Measurements from ENCODE around the gene PPP1R15B. TPM values are rescaled to one million over a fixed set of nuclear protein-coding genes. Genes with fewer than 3 reads are reported as not detected.

PPP1R15B gene
- total RNA-seq, 2 experiments from 2014 or later = 64.7 to 66.0 TPM

DNA sequence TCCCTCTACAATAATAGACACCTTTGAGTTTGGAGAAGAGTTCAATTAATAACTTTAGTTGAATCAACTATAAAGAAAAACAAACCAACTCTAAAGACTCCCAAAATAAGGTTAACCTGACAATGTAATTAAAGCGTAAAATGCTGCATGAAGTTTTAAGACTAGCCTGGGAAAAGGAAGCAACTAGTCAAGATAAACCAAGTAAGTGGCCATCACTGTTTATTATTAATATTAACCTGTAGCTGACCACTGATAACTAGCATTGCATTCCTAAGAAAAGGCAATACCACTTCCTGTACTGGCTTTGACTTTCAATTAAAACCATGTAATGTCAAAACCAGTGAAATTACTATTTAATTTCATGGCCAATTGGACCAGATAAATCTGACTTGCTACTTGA, 3.0 kb downstream of the PPP1R15B start:
- H3K4me1 Mint-ChIP-seq (ENCODE audit: low read depth) = peaks cover 29% of the 10 kb centered on the region
- H3K27ac Mint-ChIP-seq = peak overlapping the region; percentile 66
- ATAC-seq (no peak), DNase-seq (no peak)
- H3K36me3 Mint-ChIP-seq (ENCODE audit: low read depth) = peaks cover 67% of the 10 kb centered on the region
- H3K9me3 Mint-ChIP-seq (ENCODE audit: insufficient read depth) = no peaks in the 10 kb centered on the region
- POLR2A ChIA-PET = interaction anchor here (0.9 to 2.1 kb wide), 2 partner anchors 16 to 108 kb away, joined by 3 to 6 read pairs; partner anchors contain the start of gene MDM4
- CTCF ChIA-PET = interaction anchor here (1.3 to 7.3 kb wide), 7 partner anchors 10 to 398 kb away, joined by 4 to 133 read pairs (median 6); partner anchors contain the start of gene PIK3C2B
- no peaks in the 10 kb centered on the region for H3K27me3 Mint-ChIP-seq (ENCODE audit: low read depth)
- peak overlapping the region; percentile 99 for H3K4me3 Mint-ChIP-seq

DNA sequence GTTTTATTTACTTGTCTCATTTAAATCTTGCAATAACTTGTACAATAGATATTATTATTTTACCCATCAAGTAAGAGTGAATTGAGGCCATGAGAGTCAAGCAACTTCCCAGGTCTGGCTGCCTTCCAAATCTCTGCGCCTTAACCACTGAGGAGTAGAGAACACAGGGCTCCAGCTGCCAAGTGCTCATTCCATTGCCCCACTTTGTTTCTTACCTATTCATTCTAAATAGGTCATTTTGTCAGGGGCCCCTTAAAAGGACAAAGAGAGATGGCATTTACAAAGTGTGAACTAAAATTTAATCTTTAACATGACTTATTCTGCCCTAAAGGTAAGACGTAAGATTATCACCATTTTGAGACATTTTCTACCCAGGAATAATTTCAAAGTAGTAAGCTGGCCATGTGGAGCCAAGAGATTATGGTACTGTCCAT, 3.5 kb downstream of the PPP1R15B start:
- ATAC-seq = no peak
- POLR2A ChIA-PET = interaction anchor here (0.6 to 2.1 kb wide), 4 partner anchors 16 to 1367 kb away, joined by 3 to 6 read pairs (median 3); partner anchors contain the start of genes MDM4 and RAB29
- CTCF ChIA-PET = interaction anchor here (0.6 to 7.3 kb wide), 12 partner anchors 9 to 399 kb away, joined by 3 to 133 read pairs (median 4); no protein-coding TSS in a partner anchor
- DNase-seq = no peak
- Mint-ChIP-seq H3K9me3 (ENCODE audit: insufficient read depth) (no peaks in the 10 kb centered on the region), H3K4me1 (ENCODE audit: low read depth) (peaks cover 29% of the 10 kb centered on the region), H3K27me3 (ENCODE audit: low read depth) (no peaks in the 10 kb centered on the region), H3K27ac (peak overlapping the region; percentile 66), H3K4me3 (peak overlapping the region; percentile 99), H3K36me3 (ENCODE audit: low read depth) (peaks cover 68% of the 10 kb centered on the region)

- Mint-ChIP-seq H3K9me3 (ENCODE audit: insufficient read depth) (no peaks in the 10 kb centered on the region), H3K27ac (no peak overlapping the region), H3K27me3 (ENCODE audit: low read depth) (no peaks in the 10 kb centered on the region), H3K36me3 (ENCODE audit: low read depth) (peaks cover 64% of the 10 kb centered on the region), H3K4me3 (peak overlapping the region; percentile 99), H3K4me1 (ENCODE audit: low read depth) (peaks cover 26% of the 10 kb centered on the region)
- no peak for ATAC-seq
- DNase-seq = peak; percentile 21
- CTCF ChIA-PET = interaction anchor here (0.6 to 7.3 kb wide), 11 partner anchors 9 to 399 kb away, joined by 3 to 133 read pairs (median 4); no protein-coding TSS in a partner anchor
- POLR2A ChIA-PET = interaction anchor here (0.6 to 2.1 kb wide), 5 partner anchors 14 to 1368 kb away, joined by 3 to 6 read pairs (median 3); partner anchors contain the start of genes MDM4 and RAB29
These were observed 4.2 kb downstream of the PPP1R15B start for GRCh38 chr1:204407295-204407971.

DNA sequence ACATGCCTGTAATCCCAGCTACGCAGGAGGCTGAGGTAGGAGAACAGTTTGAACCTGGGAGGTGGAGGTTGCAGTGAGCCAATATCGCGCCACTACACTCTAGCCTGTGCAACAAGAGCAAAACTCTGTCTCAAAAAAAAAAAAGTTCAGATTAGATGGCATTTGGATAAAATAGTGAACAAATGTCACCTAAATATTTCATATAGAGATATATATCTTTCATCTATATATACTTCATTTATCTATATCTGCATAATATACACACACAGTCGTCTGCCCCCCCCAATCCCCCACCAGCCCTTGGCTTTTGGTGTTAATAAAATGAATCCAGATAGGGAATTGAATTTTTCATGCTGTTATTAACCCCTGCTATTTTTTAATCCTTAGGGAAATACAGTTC, 5.0 kb downstream of the PPP1R15B start:
- ChIA-PET CTCF (interaction anchor here (0.8 to 7.3 kb wide), 5 partner anchors 8 to 400 kb away, joined by 4 to 133 read pairs (median 6); no protein-coding TSS in a partner anchor), POLR2A (no interaction called here)
- no peak overlapping the region for H3K27ac Mint-ChIP-seq
- peaks cover 67% of the 10 kb centered on the region for H3K36me3 Mint-ChIP-seq (ENCODE audit: low read depth)
- H3K4me3 Mint-ChIP-seq = peak overlapping the region; percentile 99
- no peaks in the 10 kb centered on the region for H3K9me3 Mint-ChIP-seq (ENCODE audit: insufficient read depth)
- DNase-seq (peak; percentile 19), ATAC-seq (no peak)
- H3K27me3 Mint-ChIP-seq (ENCODE audit: low read depth) = no peaks in the 10 kb centered on the region
- H3K4me1 Mint-ChIP-seq (ENCODE audit: low read depth) = peaks cover 23% of the 10 kb centered on the region

- ATAC-seq (no peak), DNase-seq (peak; percentile 16)
- H3K4me3 Mint-ChIP-seq = peak overlapping the region; percentile 99
- H3K9me3 Mint-ChIP-seq (ENCODE audit: insufficient read depth) = no peaks in the 10 kb centered on the region
- peaks cover 71% of the 10 kb centered on the region for H3K36me3 Mint-ChIP-seq (ENCODE audit: low read depth)
- H3K27me3 Mint-ChIP-seq (ENCODE audit: low read depth) = no peaks in the 10 kb centered on the region
- H3K27ac Mint-ChIP-seq = peak overlapping the region; percentile 12
- CTCF ChIA-PET = interaction anchor here (1.0 to 2.4 kb wide), 3 partner anchors 9 to 41 kb away, joined by 3 to 8 read pairs (median 3); no protein-coding TSS in a partner anchor
- peaks cover 23% of the 10 kb centered on the region for H3K4me1 Mint-ChIP-seq (ENCODE audit: low read depth)
- POLR2A ChIA-PET = no interaction called here
These were observed 5.6 kb downstream of the PPP1R15B start for GRCh38 chr1:204405988-204406387.

GRCh38 chr1:204404629-204405028, 7.0 kb downstream of the PPP1R15B start:
- no peak for DNase-seq
- CTCF ChIA-PET = interaction anchor here (2.4 kb wide), 1 partner anchor 9 kb away, joined by 8 read pairs; no protein-coding TSS in a partner anchor
- Mint-ChIP-seq H3K27me3 (ENCODE audit: low read depth) (no peaks in the 10 kb centered on the region), H3K4me3 (no peak overlapping the region), H3K9me3 (ENCODE audit: insufficient read depth) (no peaks in the 10 kb centered on the region), H3K4me1 (ENCODE audit: low read depth) (peaks cover 23% of the 10 kb centered on the region), H3K27ac (no peak overlapping the region), H3K36me3 (ENCODE audit: low read depth) (peaks cover 68% of the 10 kb centered on the region)
- POLR2A ChIA-PET = no interaction called here
- ATAC-seq = no peak

DNA sequence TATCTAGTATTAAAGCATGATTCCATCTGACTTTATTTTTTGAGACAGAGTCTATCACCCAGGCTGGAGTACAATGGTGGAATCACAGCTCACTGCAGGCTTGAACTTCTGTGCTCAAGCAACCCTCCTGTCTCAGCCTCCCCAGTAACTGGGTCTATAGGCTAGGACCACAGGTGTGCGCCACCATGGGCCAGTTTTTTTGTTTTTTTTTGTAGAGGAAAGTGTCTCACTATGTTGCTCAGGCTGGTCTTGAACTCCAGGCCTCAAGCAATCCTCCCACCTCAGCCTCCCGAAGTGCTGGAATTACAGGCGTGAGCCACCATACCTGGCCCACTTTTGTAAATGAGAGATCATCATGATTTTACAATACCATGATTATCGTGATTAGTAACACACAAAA, 9.2 kb downstream of the PPP1R15B start:
- ATAC-seq (no peak), DNase-seq (no peak)
- Mint-ChIP-seq H3K27me3 (ENCODE audit: low read depth) (no peaks in the 10 kb centered on the region), H3K4me1 (ENCODE audit: low read depth) (peaks cover 25% of the 10 kb centered on the region), H3K4me3 (no peak overlapping the region), H3K9me3 (ENCODE audit: insufficient read depth) (no peaks in the 10 kb centered on the region), H3K27ac (no peak overlapping the region), H3K36me3 (ENCODE audit: low read depth) (peaks cover 60% of the 10 kb centered on the region)
- CTCF ChIA-PET = interaction anchor here (1.0 kb wide), 1 partner anchor 28 kb away, joined by 3 read pairs; no protein-coding TSS in a partner anchor
- POLR2A ChIA-PET = no interaction called here

- H3K27me3 Mint-ChIP-seq (ENCODE audit: low read depth) = no peaks in the 10 kb centered on the region
- no peak overlapping the region for H3K4me3 Mint-ChIP-seq
- H3K9me3 Mint-ChIP-seq (ENCODE audit: insufficient read depth) = no peaks in the 10 kb centered on the region
- H3K27ac Mint-ChIP-seq = no peak overlapping the region
- CTCF ChIA-PET = no interaction called here
- POLR2A ChIA-PET = interaction anchor here (1.0 kb wide), 1 partner anchor 92 kb away, joined by 3 read pairs; no protein-coding TSS in a partner anchor
- H3K36me3 Mint-ChIP-seq (ENCODE audit: low read depth) = peaks cover 59% of the 10 kb centered on the region
- H3K4me1 Mint-ChIP-seq (ENCODE audit: low read depth) = peaks cover 22% of the 10 kb centered on the region
- ATAC-seq (no peak), DNase-seq (no peak)
These were observed 9.9 kb downstream of the PPP1R15B start for GRCh38 chr1:204401730-204402129.

- ATAC-seq (no peak), DNase-seq (peak; percentile 17)
- POLR2A ChIA-PET = interaction anchor here (1.0 kb wide), 1 partner anchor 93 kb away, joined by 3 read pairs; no protein-coding TSS in a partner anchor
- H3K4me3 Mint-ChIP-seq = no peak overlapping the region
- CTCF ChIA-PET = interaction anchor here (0.8 kb wide), 1 partner anchor 38 kb away, joined by 3 read pairs; no protein-coding TSS in a partner anchor
- H3K27me3 Mint-ChIP-seq (ENCODE audit: low read depth) = no peaks in the 10 kb centered on the region
- peak overlapping the region; percentile 0 for H3K27ac Mint-ChIP-seq
- H3K9me3 Mint-ChIP-seq (ENCODE audit: insufficient read depth) = no peaks in the 10 kb centered on the region
- H3K36me3 Mint-ChIP-seq (ENCODE audit: low read depth) = peaks cover 57% of the 10 kb centered on the region
- H3K4me1 Mint-ChIP-seq (ENCODE audit: low read depth) = peaks cover 20% of the 10 kb centered on the region
These were observed 10.6 kb downstream of the PPP1R15B start for GRCh38 chr1:204400882-204401510.

- Mint-ChIP-seq H3K9me3 (ENCODE audit: insufficient read depth) (no peaks in the 10 kb centered on the region), H3K4me1 (ENCODE audit: low read depth) (peaks cover 2% of the 10 kb centered on the region), H3K4me3 (no peak overlapping the region), H3K27me3 (ENCODE audit: low read depth) (no peaks in the 10 kb centered on the region), H3K36me3 (ENCODE audit: low read depth) (peaks cover 50% of the 10 kb centered on the region), H3K27ac (peak overlapping the region; percentile 65)
- CTCF ChIA-PET = interaction anchor here (0.5 to 6.8 kb wide), 78 partner anchors 9 to 863 kb away, joined by 3 to 133 read pairs (median 4); partner anchors contain the start of genes GOLT1A, MDM4, PIK3C2B and PLEKHA6
- DNase-seq = peak; percentile 73
- POLR2A ChIA-PET = interaction anchor here (0.7 to 1.9 kb wide), 4 partner anchors 10 to 1231 kb away, joined by 3 to 6 read pairs (median 4); no protein-coding TSS in a partner anchor
- peak; percentile 83 for ATAC-seq
These were observed 13.2 kb downstream of the PPP1R15B start for GRCh38 chr1:204398197-204399125.
